Adrenal gland (tissue), 5 donors: ENCODE measurements around the gene RDH16.

Experiments used
- POLR2A ChIP-seq, 2 donors: fragments of 450-650 bp; IDR thresholded peaks; one replicate each; pipeline ENCODE4 v1.6.1; 2017; ENCODE audit warnings: antibody characterized with exemption in 2 of 2, mild to moderate bottlenecking in 2 of 2, moderate library complexity in 1 of 2
- TF ChIP-seq, protein P1 (sequence below), 6 experiments: fragments of 450-650 bp in 4 of 6; fragments of 200-600 bp in 2 of 6; sonication (generic) in 1 of 6; IDR thresholded peaks; 1 replicate in 5 of 6; 2 replicates in 1 of 6; pipeline versions ENCODE4 v1.5.1 to v1.8.0; 2016 to 2021; ENCODE audit warnings: antibody characterized with exemption in 6 of 6, mild to moderate bottlenecking in 2 of 6, moderate library complexity in 1 of 6
- donor health status: DM: no; HTN: no; CAD: no.

DNA sequence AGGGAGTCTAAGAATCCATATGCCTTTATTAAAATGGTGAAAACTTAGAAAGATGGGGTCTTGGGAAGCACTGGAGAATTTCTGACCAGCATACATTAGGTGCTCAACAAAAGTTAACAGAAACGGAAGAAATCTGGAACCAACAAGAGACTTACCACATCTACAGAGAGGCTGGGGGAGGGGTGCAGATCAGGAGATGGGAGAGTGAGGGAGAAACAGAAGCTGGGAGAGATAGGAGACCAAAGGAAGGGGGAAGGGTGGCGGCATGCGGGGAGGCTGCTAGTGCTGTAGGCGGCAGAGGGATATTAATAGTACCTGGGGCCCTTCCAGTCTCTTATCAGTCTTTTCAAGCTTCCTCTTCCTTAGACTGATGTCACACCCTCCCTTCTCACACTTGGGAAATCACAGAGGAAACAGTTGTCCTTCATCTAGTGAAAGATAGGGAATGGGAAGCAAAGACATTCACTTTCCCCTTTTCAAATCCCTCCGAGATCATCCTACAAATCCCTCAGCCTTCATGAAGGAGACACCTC is 30.9 kb upstream of the RDH16 start:
- no peak for TF ChIP-seq POLR2A (IDR thresholded peaks at IDR 0.05)
- TF ChIP-seq, protein P1, sequence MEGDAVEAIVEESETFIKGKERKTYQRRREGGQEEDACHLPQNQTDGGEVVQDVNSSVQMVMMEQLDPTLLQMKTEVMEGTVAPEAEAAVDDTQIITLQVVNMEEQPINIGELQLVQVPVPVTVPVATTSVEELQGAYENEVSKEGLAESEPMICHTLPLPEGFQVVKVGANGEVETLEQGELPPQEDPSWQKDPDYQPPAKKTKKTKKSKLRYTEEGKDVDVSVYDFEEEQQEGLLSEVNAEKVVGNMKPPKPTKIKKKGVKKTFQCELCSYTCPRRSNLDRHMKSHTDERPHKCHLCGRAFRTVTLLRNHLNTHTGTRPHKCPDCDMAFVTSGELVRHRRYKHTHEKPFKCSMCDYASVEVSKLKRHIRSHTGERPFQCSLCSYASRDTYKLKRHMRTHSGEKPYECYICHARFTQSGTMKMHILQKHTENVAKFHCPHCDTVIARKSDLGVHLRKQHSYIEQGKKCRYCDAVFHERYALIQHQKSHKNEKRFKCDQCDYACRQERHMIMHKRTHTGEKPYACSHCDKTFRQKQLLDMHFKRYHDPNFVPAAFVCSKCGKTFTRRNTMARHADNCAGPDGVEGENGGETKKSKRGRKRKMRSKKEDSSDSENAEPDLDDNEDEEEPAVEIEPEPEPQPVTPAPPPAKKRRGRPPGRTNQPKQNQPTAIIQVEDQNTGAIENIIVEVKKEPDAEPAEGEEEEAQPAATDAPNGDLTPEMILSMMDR (IDR thresholded peaks at IDR 0.05) = no peak
